Mesothelial cell of epicardium (in vitro differentiated cells): ENCODE measurements around the gene TMEM131L. TPM values are rescaled to one million over a fixed set of nuclear protein-coding genes. Genes with fewer than 3 reads are reported as not detected.

Experiments used
- DNase-seq, 2 experiments: peaks; one replicate each; pipeline ENCODE4 v3.0.0; 2021; ENCODE audit warnings: low spot score in 2 of 2; ENCODE audit not compliant: unreplicated experiment in 2 of 2
- H3K27ac Mint-ChIP-seq: 2 replicates; pipeline ENCODE4 v1.8.0; 2021; ENCODE audit warnings: mixed read lengths
- H3K27me3 Mint-ChIP-seq: 2 replicates; pipeline ENCODE4 v1.8.0; 2021; ENCODE audit warnings: low read depth, mixed read lengths
- H3K36me3 Mint-ChIP-seq: 2 replicates; pipeline ENCODE4 v1.8.0; 2021; ENCODE audit warnings: mixed read lengths
- H3K4me1 Mint-ChIP-seq: 2 replicates; pipeline ENCODE4 v1.8.0; 2021; ENCODE audit warnings: mixed read lengths
- H3K4me3 Mint-ChIP-seq: 2 replicates; pipeline ENCODE4 v1.8.0; 2021; ENCODE audit warnings: mild to moderate bottlenecking, moderate library complexity, mixed read lengths
- H3K9me3 Mint-ChIP-seq: 2 replicates; pipeline ENCODE4 v1.8.0; 2021; ENCODE audit warnings: mixed read lengths
- total RNA-seq: library from RNA; stranded (reverse); gene quantifications from 3 replicates; pipeline ENCODE4 v1.2.1, GENCODE V29; 2021
- TF ChIP-seq, protein P1 (sequence below): fragments of 200-600 bp; sonication (generic); IDR thresholded peaks from one replicate; pipeline ENCODE4 v1.5.0; 2021; ENCODE audit warnings: antibody characterized with exemption; ENCODE audit not compliant: unreplicated experiment

The TMEM131L gene
- total RNA-seq, 1 donor from 2014 or later: 13.9 TPM

DNA sequence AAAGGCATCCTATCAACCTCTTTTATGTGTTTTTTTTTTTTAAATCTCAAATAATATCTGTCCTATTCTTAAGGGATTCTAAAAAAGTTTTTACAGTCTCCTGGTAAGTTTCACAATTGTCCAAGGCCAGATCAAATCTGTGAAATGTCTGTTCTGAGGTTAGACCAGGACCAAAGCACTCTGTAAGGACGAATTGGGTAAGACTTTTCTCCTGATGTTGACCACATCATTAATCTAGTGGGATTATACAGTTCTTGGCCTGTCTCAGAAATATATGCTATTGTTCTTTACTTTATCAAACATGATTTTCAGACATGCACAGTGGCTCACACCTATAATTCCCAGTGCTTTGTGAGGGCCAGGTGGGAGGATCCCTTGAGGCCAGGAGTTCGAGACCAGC is 45.8 kb upstream of the TMEM131L start:
- no peak overlapping the region for H3K27ac Mint-ChIP-seq
- H3K36me3 Mint-ChIP-seq: no peaks in the 10 kb centered on the region
- no peaks in the 10 kb centered on the region for H3K9me3 Mint-ChIP-seq
- no peak overlapping the region for H3K4me3 Mint-ChIP-seq
- TF ChIP-seq, protein P1, sequence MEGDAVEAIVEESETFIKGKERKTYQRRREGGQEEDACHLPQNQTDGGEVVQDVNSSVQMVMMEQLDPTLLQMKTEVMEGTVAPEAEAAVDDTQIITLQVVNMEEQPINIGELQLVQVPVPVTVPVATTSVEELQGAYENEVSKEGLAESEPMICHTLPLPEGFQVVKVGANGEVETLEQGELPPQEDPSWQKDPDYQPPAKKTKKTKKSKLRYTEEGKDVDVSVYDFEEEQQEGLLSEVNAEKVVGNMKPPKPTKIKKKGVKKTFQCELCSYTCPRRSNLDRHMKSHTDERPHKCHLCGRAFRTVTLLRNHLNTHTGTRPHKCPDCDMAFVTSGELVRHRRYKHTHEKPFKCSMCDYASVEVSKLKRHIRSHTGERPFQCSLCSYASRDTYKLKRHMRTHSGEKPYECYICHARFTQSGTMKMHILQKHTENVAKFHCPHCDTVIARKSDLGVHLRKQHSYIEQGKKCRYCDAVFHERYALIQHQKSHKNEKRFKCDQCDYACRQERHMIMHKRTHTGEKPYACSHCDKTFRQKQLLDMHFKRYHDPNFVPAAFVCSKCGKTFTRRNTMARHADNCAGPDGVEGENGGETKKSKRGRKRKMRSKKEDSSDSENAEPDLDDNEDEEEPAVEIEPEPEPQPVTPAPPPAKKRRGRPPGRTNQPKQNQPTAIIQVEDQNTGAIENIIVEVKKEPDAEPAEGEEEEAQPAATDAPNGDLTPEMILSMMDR: no peak
- H3K27me3 Mint-ChIP-seq: no peaks in the 10 kb centered on the region
- no peak for DNase-seq
- H3K4me1 Mint-ChIP-seq: peaks cover 6% of the 10 kb centered on the region

DNA sequence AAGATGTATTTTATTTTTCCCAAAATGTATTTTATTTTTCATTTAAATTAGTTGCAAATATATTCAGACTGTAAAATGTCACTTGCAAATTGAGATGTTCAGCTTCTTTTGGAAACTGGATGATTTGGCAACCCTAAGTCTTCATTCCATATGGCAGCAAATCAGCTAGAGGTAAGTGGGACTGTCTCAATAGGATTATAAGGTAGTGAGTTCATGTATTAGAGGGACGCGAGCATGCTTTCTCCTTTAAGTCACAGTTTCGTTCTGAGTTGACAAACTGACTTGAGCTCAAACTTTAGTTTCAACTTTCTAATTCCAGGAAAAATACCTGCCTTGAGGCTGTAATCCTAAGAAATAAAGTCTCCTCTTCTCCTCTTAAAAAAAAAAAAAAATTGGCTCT is 44.2 kb upstream of the TMEM131L start:
- Mint-ChIP-seq H3K4me3 (no peak overlapping the region), H3K36me3 (no peaks in the 10 kb centered on the region), H3K27ac (no peak overlapping the region), H3K9me3 (no peaks in the 10 kb centered on the region), H3K27me3 (no peaks in the 10 kb centered on the region), H3K4me1 (peaks cover 6% of the 10 kb centered on the region)
- no peak for DNase-seq
- TF ChIP-seq, protein P1: no peak

DNA sequence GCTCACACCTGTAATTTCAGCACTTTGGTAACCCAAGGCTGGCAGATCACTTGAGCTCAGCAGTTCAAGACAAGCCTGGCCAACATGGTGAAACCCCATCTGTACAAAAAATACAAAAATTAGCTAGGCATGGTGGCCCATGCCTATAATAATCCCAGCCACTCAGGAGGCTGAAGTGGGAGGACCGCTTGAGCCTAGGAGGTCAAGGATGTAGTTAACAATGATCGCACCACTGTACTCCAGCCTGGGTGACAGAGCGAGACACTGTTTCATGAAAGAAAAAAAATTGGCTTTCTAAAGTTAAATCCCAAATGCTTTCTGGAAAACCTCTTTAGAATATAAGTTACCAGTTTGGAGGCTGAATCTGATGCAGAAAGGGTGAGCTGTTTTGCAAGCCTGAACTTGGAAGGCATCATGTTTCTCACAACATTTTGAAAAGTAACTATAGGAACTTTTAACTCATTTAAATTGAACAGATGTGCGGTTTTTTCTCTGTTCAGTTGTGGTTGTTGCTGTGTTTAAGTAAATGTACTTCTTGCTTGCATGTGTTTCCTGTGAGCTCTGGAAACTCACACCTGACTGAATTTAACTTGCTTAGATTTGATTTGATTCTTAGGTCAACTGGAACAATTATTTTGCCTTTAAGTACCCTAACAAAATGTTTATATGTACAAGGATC is 39.8 kb upstream of the TMEM131L start:
- TF ChIP-seq, protein P1: no peak
- H3K9me3 Mint-ChIP-seq: no peaks in the 10 kb centered on the region
- H3K36me3 Mint-ChIP-seq: no peaks in the 10 kb centered on the region
- no peaks in the 10 kb centered on the region for H3K27me3 Mint-ChIP-seq
- no peaks in the 10 kb centered on the region for H3K4me1 Mint-ChIP-seq
- H3K4me3 Mint-ChIP-seq: no peak overlapping the region
- DNase-seq: no peak
- H3K27ac Mint-ChIP-seq: no peak overlapping the region

DNA sequence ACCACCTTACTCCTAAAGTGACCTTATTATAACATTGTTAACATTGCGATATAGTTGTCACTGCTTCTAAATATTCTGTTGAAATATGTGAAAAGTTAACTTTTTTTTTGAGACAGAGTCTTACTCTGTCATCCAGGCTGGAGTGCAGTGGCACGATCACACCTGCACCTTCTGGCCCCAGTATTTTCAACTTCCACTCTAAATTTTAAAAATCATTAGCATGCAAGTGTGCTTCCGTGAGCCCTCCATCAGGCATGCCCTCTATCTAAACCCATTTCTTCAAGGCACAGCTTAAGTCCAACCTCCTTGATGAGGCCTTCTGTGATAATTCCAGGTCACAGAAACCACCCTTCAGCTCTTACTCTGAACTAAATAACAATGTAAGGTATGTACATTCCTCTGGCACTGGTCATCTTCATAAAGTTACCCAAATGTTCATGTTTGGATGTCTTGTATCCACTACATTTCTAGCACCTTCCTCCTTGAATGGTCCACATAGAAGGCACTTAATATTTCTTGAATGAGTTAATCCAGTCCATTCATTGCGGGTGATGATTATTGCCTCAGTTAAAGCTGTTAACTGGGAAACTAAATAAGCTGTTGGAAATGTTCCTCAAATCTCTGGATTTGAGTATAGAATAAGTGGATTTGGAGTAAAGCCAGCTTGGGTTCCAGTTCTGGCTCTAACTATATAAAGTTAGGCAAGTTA is 38.6 kb upstream of the TMEM131L start:
- TF ChIP-seq, protein P1: no peak
- Mint-ChIP-seq H3K27ac (no peak overlapping the region), H3K4me1 (no peaks in the 10 kb centered on the region), H3K9me3 (no peaks in the 10 kb centered on the region), H3K27me3 (no peaks in the 10 kb centered on the region), H3K4me3 (no peak overlapping the region), H3K36me3 (no peaks in the 10 kb centered on the region)
- DNase-seq: no peak

DNA sequence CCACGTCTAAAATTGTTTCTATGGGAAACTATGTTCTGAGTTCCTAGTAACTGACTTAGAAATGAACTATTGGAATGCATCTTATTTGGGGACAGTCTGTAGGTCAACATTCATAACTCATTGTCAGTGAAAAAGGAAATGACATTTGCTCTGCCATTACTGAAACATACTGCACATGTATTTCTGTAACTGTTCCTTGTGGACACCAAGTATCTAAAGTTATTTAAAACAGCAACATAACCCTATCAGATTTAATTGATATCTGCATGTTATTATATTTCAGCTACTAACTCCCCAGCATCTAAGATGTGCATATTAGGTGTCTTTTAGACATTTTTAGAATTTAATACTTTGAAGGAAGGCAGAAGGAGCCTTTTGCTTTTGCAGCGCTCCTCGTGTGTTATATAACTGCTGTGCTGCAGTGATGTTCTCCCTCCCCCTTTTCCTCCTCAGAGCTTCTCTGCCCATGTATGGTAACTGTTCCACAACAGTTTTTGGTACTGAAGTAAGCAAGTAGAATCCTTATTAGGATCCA is 37.2 kb upstream of the TMEM131L start:
- H3K9me3 Mint-ChIP-seq: no peaks in the 10 kb centered on the region
- no peaks in the 10 kb centered on the region for H3K27me3 Mint-ChIP-seq
- no peaks in the 10 kb centered on the region for H3K36me3 Mint-ChIP-seq
- H3K4me1 Mint-ChIP-seq: peaks cover 9% of the 10 kb centered on the region
- no peak overlapping the region for H3K27ac Mint-ChIP-seq
- TF ChIP-seq, protein P1: no peak
- no peak for DNase-seq
- no peak overlapping the region for H3K4me3 Mint-ChIP-seq
